OCI-LY3 (cell line): ENCODE data around the gene BIRC6.

Experiments
- EZH2phosphoT487 ChIP-seq: fragments of 200-600 bp; shearing (Covaris generic); IDR thresholded peaks from 2 replicates; pipeline ENCODE4 v1.6.1; 2018; ENCODE audit warnings: antibody characterized with exemption, mixed run types, low read depth
- TF ChIP-seq, protein P1 (sequence below): fragments of 200-600, 300-600 bp; sonication (generic); IDR thresholded peaks from 2 replicates; pipeline ENCODE4 v1.5.1; 2014; ENCODE audit warnings: antibody characterized with exemption, low read length, low read depth

DNA sequence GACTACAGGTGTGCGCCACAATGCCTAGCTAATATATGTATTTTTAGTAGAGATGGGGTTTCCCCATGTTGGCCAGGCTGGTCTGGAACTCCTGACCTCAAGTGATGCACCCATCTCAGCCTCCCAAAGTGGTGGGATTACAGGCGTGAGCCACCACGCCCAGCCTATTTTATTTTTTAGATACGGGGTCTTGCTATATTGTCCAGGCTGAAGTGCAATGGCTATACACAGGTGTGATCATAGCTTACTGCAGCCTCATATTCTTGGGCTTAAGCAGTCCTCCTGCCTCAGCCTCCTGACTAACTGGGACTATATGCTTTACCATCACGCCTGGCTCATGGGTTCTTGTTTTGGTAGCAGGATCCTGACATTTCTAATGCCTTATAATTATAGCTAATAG is 42.4 kb downstream of the BIRC6 start:
- TF ChIP-seq, protein P1, sequence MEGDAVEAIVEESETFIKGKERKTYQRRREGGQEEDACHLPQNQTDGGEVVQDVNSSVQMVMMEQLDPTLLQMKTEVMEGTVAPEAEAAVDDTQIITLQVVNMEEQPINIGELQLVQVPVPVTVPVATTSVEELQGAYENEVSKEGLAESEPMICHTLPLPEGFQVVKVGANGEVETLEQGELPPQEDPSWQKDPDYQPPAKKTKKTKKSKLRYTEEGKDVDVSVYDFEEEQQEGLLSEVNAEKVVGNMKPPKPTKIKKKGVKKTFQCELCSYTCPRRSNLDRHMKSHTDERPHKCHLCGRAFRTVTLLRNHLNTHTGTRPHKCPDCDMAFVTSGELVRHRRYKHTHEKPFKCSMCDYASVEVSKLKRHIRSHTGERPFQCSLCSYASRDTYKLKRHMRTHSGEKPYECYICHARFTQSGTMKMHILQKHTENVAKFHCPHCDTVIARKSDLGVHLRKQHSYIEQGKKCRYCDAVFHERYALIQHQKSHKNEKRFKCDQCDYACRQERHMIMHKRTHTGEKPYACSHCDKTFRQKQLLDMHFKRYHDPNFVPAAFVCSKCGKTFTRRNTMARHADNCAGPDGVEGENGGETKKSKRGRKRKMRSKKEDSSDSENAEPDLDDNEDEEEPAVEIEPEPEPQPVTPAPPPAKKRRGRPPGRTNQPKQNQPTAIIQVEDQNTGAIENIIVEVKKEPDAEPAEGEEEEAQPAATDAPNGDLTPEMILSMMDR, result no peak
- no peak for TF ChIP-seq EZH2phosphoT487
